Neural crest cell (in vitro differentiated cells): ENCODE measurements around the gene AHNAK2. TPM values are rescaled to one million over a fixed set of nuclear protein-coding genes. Genes with fewer than 3 reads are reported as not detected.
"Not testable (repeated sequence)": the region's sequence is repeated elsewhere in the genome, so short reads cannot be mapped to it uniquely, and the experiment has no call there.

Source experiments
- DNase-seq: peaks from one replicate; pipeline ENCODE4 v3.0.0; 2021; ENCODE audit warnings: low read depth, mixed read lengths, low spot score
- H3K27ac Mint-ChIP-seq: one replicate; pipeline ENCODE4 v1.8.0; 2021; ENCODE audit warnings: mild to moderate bottlenecking, mixed read lengths; ENCODE audit not compliant: unreplicated experiment
- H3K27me3 Mint-ChIP-seq: 2 replicates; pipeline ENCODE4 v1.8.0; 2021; ENCODE audit warnings: low read depth, mild to moderate bottlenecking, mixed read lengths
- H3K36me3 Mint-ChIP-seq: 2 replicates; pipeline ENCODE4 v1.8.0; 2021; ENCODE audit warnings: low read depth, mild to moderate bottlenecking, mixed read lengths
- H3K4me1 Mint-ChIP-seq: 2 replicates; pipeline ENCODE4 v1.8.0; 2021; ENCODE audit warnings: mixed read lengths
- H3K4me3 Mint-ChIP-seq: one replicate; pipeline ENCODE4 v1.8.0; 2021; ENCODE audit warnings: mild to moderate bottlenecking, mixed read lengths
- H3K9me3 Mint-ChIP-seq: 2 replicates; pipeline ENCODE4 v1.8.0; 2021; ENCODE audit warnings: mixed read lengths
- total RNA-seq: library from RNA; stranded (reverse); gene quantifications from 2 replicates; pipeline ENCODE4 v1.2.1, GENCODE V29; 2021
- TF ChIP-seq, protein P1 (sequence below): fragments of 200-600 bp; sonication (generic); conservative IDR thresholded peaks from 2 replicates; pipeline ENCODE4 v1.5.0; 2021; ENCODE audit warnings: antibody characterized with exemption, mild to moderate bottlenecking

AHNAK2 gene
- total RNA-seq, 1 donor from 2014 or later = 1.4 TPM

DNA sequence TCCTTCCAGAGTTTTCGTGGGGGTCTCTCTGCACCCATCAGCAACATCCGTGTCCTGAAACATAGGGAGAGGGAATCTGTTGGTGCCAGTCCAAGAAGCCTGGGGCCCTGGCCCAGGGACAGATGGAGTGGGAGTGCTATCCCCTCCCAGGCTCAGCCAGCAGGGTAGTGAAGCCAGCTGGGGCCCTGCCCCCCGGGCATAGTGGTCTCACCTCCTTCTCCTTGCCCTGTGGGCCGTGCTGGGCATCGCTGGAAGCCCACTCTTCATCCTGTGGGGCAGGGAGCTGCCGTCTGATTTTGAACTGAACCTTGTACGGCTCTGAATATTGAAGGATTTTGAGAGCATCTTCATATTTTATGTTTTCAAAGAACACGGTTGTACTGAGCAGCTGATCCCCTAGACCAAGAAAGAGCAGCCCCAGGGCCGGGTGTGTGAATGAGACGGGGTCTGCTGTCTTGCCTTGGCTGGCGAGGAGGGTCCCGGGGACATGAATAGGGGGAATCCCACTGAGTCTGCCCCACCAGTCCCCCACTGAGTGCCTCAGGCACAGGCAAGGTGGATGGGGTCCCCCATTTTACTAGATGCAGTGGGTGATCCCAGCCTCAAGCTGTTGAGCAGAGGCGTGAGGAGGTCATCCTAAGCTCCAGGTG lies 23.3 kb downstream of the AHNAK2 start:
- Mint-ChIP-seq H3K9me3 (no peaks in the 10 kb centered on the region), H3K4me1 (no peaks in the 10 kb centered on the region), H3K4me3 (no peak overlapping the region), H3K27me3 (peaks cover 15% of the 10 kb centered on the region), H3K36me3 (no peaks in the 10 kb centered on the region), H3K27ac (no peak overlapping the region)
- no peak for DNase-seq
- TF ChIP-seq, protein P1, sequence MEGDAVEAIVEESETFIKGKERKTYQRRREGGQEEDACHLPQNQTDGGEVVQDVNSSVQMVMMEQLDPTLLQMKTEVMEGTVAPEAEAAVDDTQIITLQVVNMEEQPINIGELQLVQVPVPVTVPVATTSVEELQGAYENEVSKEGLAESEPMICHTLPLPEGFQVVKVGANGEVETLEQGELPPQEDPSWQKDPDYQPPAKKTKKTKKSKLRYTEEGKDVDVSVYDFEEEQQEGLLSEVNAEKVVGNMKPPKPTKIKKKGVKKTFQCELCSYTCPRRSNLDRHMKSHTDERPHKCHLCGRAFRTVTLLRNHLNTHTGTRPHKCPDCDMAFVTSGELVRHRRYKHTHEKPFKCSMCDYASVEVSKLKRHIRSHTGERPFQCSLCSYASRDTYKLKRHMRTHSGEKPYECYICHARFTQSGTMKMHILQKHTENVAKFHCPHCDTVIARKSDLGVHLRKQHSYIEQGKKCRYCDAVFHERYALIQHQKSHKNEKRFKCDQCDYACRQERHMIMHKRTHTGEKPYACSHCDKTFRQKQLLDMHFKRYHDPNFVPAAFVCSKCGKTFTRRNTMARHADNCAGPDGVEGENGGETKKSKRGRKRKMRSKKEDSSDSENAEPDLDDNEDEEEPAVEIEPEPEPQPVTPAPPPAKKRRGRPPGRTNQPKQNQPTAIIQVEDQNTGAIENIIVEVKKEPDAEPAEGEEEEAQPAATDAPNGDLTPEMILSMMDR = no peak

DNA sequence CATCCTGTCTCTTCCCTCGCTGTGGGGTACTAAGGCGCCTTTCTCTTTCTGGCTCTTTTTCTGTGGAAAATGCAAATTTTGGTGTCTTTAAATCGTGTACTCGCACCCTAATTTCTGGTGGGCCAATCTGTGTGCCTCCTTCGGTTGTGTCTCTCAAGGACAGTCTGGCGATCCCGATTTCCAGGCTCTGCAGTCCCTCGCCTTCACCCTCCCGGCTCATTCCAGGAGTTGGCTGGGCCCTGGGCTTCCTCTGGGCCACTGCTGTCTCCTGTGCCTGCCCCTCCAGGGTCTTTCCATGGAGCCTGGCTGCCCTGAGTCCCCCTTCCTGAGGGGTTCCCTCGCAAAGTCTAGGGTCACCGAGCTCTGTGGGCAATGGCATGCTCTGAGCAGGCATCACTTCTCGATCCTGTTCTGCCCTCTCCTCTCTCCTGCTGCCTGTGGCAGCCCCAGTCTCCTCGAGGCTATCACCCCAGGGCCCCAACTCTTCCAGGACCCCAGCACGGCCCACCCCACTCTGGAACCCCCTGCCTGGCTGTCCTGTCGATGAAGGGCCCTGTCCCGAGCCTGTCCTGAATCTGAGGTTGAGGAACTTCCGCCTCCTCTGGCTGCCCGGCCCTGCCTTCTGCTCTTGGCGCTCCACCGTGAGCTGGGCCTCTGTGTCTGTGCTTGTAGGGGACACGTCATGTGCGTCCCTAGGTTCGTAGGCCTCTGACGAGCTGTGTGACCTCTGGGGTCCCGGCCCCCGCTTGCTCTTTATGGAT lies 24.1 kb downstream of the AHNAK2 start:
- Mint-ChIP-seq H3K27me3 (peaks cover 12% of the 10 kb centered on the region), H3K4me3 (no peak overlapping the region), H3K27ac (no peak overlapping the region), H3K36me3 (no peaks in the 10 kb centered on the region), H3K4me1 (no peaks in the 10 kb centered on the region), H3K9me3 (no peaks in the 10 kb centered on the region)
- DNase-seq = no peak
- TF ChIP-seq, protein P1 = no peak

DNA sequence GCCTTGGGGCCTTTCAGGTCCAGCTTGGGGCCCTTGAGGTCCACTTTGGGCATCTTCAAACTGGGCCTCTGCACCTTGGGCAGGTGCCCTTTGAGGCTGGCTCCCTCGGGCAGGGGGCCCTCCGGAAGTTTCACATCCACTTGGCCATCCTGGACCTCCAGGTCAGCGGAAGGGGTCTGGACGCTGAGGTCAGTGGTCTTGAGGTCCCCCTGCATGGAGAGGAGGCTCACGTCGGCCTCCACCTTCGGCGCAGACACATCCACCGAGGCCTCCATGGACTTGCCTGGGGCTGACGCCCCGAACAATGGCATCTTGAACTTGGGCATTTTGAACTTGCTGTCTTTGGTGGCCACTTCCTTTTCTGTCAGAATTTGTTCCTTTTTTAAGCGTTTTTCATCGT lies 25.1 kb downstream of the AHNAK2 start:
- H3K27me3 Mint-ChIP-seq = peaks cover 6% of the 10 kb centered on the region
- no peak for DNase-seq
- H3K4me3 Mint-ChIP-seq = no peak overlapping the region
- TF ChIP-seq, protein P1 = no peak
- no peaks in the 10 kb centered on the region for H3K9me3 Mint-ChIP-seq
- no peaks in the 10 kb centered on the region for H3K4me1 Mint-ChIP-seq
- no peak overlapping the region for H3K27ac Mint-ChIP-seq
- H3K36me3 Mint-ChIP-seq = no peaks in the 10 kb centered on the region

DNA sequence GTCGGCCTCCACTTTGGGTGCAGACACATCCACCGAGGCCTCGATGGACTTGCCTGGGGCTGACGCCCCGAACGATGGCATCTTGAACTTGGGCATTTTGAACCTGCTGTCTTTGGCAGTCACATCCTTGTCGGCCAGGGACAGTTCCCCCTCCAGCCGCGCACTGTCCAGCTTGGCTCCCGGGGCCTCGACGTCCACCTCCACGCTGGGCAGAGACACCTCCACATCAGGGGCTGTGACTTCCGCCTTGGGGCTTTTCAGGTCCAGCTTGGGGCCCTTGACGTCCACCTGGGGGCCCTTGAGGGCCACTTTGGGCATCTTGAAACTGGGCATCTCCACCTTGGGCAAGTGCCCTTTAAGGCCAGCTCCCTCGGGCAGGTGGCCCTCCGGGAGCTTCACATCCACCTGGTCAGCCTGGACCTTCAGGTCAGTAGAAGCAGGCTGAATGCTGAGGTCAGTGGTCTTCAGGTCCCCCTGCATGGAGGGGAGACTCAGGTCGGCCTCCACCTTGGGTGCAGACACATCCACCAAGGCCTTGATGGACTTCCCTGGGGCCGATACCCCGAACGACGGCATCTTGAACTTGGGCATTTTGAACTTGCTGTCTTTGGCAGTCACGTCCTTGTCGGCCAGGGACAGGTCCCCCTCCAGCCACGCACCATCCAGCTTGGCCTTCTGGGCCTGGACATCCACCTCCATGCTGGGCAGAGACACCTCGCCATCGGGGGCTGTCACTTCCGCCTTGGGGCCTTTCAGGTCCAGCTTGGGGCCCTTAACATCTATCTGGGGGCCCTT lies 26.1 kb downstream of the AHNAK2 start:
- not testable (repeated sequence) for H3K27me3 Mint-ChIP-seq, H3K27ac Mint-ChIP-seq, H3K4me1 Mint-ChIP-seq, H3K9me3 Mint-ChIP-seq, DNase-seq, H3K36me3 Mint-ChIP-seq, H3K4me3 Mint-ChIP-seq

DNA sequence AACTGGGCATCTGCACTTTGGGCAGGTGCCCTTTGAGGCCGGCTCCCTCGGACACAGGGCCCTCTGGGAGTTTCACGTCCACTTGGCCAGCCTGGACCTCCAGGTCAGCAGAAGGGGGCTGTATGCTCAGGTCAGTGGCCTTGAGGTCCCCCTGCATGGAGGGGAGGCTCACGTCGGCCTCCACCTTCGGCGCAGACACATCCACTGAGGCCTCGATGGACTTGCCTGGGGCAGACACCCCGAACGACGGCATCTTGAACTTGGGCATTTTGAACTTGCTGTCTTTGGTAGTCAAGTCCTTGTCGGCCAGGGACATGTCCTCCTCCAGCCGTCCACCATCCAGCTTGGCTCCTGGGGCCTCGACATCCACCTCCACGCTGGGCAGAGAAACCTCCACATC lies 27.5 kb downstream of the AHNAK2 start:
- H3K36me3 Mint-ChIP-seq, H3K27me3 Mint-ChIP-seq, H3K27ac Mint-ChIP-seq, H3K9me3 Mint-ChIP-seq, H3K4me3 Mint-ChIP-seq, H3K4me1 Mint-ChIP-seq, DNase-seq: not testable (repeated sequence)

DNA sequence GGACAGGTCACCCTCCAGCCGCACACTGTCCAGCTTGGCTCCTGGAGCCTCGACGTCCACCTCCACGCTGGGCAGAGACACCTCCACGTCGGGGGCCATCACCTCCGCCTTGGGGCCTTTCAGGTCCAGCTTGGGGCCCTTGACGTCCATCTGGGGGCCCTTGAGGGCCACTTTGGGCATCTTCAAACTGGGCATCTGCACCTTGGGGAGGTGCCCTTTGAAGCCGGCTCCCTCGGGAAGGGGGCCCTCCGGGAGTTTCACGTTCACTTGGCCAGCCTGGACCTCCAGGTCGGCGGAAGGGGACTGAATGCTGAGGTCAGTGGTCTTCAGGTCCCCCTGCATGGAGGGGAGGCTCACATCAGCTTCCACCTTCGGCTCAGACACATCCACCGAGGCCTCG lies 28.2 kb downstream of the AHNAK2 start:
- Mint-ChIP-seq H3K9me3 (no peaks in the 10 kb centered on the region), H3K27me3 (no peaks in the 10 kb centered on the region), H3K4me3 (no peak overlapping the region), H3K36me3 (no peaks in the 10 kb centered on the region), H3K27ac (no peak overlapping the region), H3K4me1 (no peaks in the 10 kb centered on the region)
- TF ChIP-seq, protein P1 = no peak
- DNase-seq = no peak

DNA sequence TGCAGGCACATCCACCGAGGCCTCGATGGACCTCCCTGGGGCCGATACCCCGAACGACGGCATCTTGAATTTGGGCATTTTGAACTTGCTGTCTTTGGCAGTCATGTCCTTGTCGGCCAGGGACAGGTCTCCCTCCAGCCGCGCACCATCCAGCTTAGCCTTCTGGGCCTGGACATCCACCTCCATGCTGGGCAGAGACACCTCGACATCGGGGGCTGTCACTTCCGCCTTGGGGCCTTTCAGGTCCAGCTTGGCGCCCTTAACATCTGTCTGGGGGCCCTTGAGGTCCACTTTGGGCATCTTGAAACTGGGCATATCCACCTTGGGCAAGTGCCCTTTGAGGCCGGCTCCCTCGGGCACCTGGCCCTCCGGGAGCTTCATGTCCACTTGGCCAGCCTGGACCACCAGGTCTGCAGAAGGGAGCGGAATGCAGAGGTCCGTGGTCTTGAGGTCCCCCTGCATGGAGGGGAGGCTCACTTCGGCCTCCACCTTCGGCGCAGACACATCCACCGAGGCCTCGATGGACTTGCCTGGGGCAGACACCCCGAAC lies 28.7 kb downstream of the AHNAK2 start:
- not testable (repeated sequence) for H3K4me3 Mint-ChIP-seq, H3K36me3 Mint-ChIP-seq, DNase-seq, H3K9me3 Mint-ChIP-seq, H3K27me3 Mint-ChIP-seq, H3K27ac Mint-ChIP-seq, H3K4me1 Mint-ChIP-seq
